Measurements from ENCODE around the gene GATA5. TPM values are rescaled to one million over a fixed set of nuclear protein-coding genes. Genes with fewer than 3 reads are reported as not detected.

GATA5 gene
- total RNA-seq, 3 donors from 2014 or later: 0.73 TPM; not detected in 2

DNA sequence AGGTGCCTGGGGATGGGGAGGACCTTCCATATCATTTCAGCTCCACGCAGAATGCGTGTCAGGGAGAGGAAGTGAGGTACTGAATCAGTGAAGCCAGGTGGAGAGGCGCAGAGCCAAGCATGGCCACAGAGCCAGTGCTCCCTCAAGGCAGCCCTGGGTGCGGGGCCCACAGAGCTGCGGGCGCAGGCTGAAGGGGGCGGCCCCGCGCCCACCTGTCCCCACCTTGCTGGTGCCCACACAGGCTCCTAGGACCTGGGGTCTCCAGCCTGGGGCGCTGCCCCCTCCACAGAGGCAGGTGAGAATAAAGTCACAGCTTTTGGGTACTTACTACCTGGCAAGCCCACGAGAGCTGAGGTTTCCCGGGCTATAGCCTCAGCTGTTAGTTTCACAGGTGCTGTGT is 40.0 kb upstream of the GATA5 start:
- peaks cover 7 to 82% of the 10 kb centered on the region in 2 donors for H3K27me3 ChIP-seq
- TF ChIP-seq POLR2A (IDR thresholded peaks at IDR 0.05): no peak
- no peak for TF ChIP-seq POLR2AphosphoS5 (IDR thresholded peaks at IDR 0.05)
- no peak for TF ChIP-seq CTCF (IDR thresholded peaks at IDR 0.05)

DNA sequence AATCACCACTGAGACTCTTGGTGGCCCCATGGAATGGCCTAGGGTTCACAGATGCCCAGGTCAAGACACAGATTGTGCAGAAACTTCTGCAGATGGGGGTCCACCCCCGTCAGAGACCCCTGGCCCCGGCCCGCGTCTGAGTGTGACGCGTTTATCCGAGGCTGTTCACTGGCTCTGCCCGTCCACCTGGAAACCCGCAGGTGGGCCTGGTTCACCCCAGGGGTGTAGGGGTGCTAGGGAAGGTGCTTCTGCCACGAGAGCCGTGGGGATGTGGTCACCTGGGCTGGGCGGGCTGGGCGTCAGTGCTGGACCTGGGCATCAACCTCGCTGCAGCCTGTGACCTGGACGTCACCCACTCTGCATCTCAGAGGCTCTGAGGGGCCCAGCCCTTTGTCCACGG is 39.5 kb upstream of the GATA5 start:
- peaks cover 7 to 82% of the 10 kb centered on the region in 2 donors for H3K27me3 ChIP-seq

More for the DNA sequence above, 40.0 kb upstream of the GATA5 start:
- no peaks in the 10 kb centered on the region for H3K36me3 ChIP-seq
- H3K4me1 ChIP-seq: no peaks in the 10 kb centered on the region
- intact Hi-C loops (cut with DNase I; ENCODE audit: low total_unique reads): no loop called here
- no peak overlapping the region for H3K4me3 ChIP-seq
- H3K9me3 ChIP-seq: no peaks in the 10 kb centered on the region
- H3K27ac ChIP-seq: no peak overlapping the region
- DNase-seq (ENCODE audit: low spot score in 2 of 2): no peak

DNA sequence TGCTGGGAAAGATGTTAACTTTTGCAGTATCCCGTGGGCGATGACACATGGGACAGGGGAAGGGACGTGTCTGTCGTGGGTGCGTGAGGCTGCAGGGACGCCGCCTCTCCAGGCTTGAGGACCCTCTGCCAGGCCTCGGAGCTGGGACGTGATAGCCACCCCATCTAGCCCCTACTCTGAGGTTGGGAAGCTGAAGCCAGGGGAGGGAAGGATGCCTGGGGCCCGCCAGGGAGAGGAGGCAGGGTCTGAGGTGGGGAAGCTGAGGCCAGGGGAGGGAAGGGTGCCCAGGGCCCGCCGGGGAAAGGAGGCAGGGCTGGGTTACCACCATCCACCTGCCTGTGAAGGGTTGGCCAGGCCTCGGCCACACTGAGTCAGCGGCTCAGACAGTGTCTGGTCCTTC is 38.2 kb upstream of the GATA5 start:
- no peaks in the 10 kb centered on the region for H3K4me1 ChIP-seq
- H3K4me3 ChIP-seq: no peak overlapping the region
- H3K27ac ChIP-seq: no peak overlapping the region
- H3K36me3 ChIP-seq: no peaks in the 10 kb centered on the region
- H3K27me3 ChIP-seq: peaks cover 7 to 72% of the 10 kb centered on the region in 2 donors
- no peaks in the 10 kb centered on the region for H3K9me3 ChIP-seq
- intact Hi-C loops (cut with DNase I; ENCODE audit: low total_unique reads): no loop called here
- DNase-seq (ENCODE audit: low spot score in 2 of 2): no peak
- TF ChIP-seq POLR2A (IDR thresholded peaks at IDR 0.05): no peak
- no peak for TF ChIP-seq CTCF (IDR thresholded peaks at IDR 0.05)
- TF ChIP-seq POLR2AphosphoS5 (IDR thresholded peaks at IDR 0.05): no peak

More for the DNA sequence above, 39.5 kb upstream of the GATA5 start:
- H3K4me3 ChIP-seq: no peak overlapping the region
- DNase-seq (ENCODE audit: low spot score in 2 of 2): no peak
- H3K9me3 ChIP-seq: no peaks in the 10 kb centered on the region
- H3K36me3 ChIP-seq: no peaks in the 10 kb centered on the region
- no peak for TF ChIP-seq POLR2AphosphoS5 (IDR thresholded peaks at IDR 0.05)
- TF ChIP-seq CTCF (IDR thresholded peaks at IDR 0.05): no peak
- TF ChIP-seq POLR2A (IDR thresholded peaks at IDR 0.05): no peak
- intact Hi-C loops (cut with DNase I; ENCODE audit: low total_unique reads): no loop called here
- H3K27ac ChIP-seq: no peak overlapping the region
- no peaks in the 10 kb centered on the region for H3K4me1 ChIP-seq

DNA sequence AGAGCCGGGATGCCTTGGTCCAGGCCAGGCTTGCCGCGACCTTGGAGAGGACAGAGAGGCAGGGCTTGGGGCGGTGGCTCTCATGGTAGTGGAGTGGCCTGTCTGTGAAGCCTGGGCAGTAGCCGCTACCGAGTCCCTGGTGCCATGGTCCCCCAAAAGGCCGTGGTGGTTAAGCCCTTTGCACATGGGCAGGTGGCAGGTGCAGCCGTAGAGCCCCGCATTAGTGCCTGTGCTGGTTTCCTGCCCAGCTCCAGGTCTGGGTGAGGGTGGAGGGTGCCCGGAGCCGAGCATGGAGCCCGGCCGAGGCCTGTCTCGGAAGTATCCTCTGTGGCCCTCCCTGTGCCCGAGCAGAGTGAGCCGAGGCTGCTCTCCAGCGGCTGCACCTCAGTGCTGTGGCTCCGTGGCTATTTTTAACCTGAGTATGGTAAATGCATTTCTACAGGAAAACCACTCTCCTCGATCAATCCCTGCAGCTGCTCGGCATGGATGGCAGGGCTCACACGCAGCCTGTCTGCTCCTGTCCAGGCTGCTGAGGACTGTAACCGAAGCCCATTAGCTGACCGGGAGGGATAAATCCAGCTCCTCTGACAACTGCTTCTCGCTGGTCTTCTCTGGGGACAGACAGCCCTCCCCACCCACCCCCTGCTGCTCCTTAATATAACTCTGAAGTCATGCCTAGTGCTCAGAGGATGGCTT is 36.3 kb upstream of the GATA5 start:
- Histone ChIP-seq H3K4me3 (no peak overlapping the region), H3K4me1 (no peaks in the 10 kb centered on the region), H3K36me3 (no peaks in the 10 kb centered on the region), H3K27ac (no peak overlapping the region), H3K27me3 (peaks cover 7 to 57% of the 10 kb centered on the region in 2 donors), H3K9me3 (no peaks in the 10 kb centered on the region)
- TF ChIP-seq CTCF (IDR thresholded peaks at IDR 0.05) (no peak), POLR2A (IDR thresholded peaks at IDR 0.05) (no peak), POLR2AphosphoS5 (IDR thresholded peaks at IDR 0.05) (no peak)
- no peak for DNase-seq (ENCODE audit: low spot score in 2 of 2)
- intact Hi-C loops (cut with DNase I; ENCODE audit: low total_unique reads): no loop called here

DNA sequence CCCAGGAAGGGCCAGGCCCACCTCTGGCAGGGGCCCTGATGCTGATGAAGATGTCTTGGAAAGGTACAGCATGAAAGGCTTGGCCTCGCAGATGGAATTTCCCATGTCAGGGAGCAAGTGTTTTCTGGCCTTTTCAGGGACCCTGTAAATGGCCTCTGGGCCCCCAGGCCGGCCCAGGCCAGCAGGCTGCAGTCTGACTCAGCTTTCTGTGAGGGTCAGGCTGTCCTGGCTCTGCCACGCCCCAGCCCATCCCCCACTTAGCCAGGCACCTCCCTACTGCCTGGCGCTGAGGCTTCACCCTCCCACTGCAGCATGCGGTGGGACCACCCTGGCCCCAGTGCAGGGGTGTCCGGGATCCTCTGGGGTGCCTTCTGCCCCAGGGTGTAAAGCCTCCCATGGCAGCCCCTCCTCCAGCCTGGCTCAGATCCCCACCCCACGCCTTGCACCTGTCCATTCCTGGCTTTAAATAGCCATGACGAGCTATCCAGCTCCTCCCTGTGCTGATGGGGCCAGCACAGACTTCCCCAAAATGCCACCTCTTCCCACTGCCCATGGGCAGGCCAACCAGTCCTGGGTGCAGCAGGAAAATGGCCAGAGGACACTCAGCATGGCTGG is 35.6 kb upstream of the GATA5 start:
- intact Hi-C loops (cut with DNase I; ENCODE audit: low total_unique reads): no loop called here
- TF ChIP-seq POLR2AphosphoS5 (IDR thresholded peaks at IDR 0.05) (no peak), POLR2A (IDR thresholded peaks at IDR 0.05) (no peak), CTCF (IDR thresholded peaks at IDR 0.05) (no peak)
- DNase-seq (ENCODE audit: low spot score in 2 of 2): no peak
- Histone ChIP-seq H3K4me1 (no peaks in the 10 kb centered on the region), H3K9me3 (no peaks in the 10 kb centered on the region), H3K4me3 (no peak overlapping the region), H3K27me3 (peaks cover 7 to 51% of the 10 kb centered on the region in 2 donors), H3K27ac (no peak overlapping the region), H3K36me3 (no peaks in the 10 kb centered on the region)
